IMR-90 (cell line): ENCODE measurements around the gene DNAI2. TPM values are rescaled to one million over a fixed set of nuclear protein-coding genes. Genes with fewer than 3 reads are reported as not detected.

ENCODE experiments used
- ATAC-seq: fragments of 200-7000 bp; cut with Tn5 transposase; 2 replicates; pipeline ENCODE4 v1.9.1; 2020; ENCODE audit warnings: low read depth, mild to moderate bottlenecking, moderate library complexity
- BruUV-seq: library from RNA; stranded (reverse); fragments of 400-500 nt; replicated peaks from 2 replicates; lab custom pipeline; 2021; lab: Mats Ljungman, UMichigan
- CTCF ChIA-PET: fragments of 300-600 bp; formaldehyde crosslinking; extraction: SDS; loops from one replicate; lab custom pipeline; 2021; ENCODE audit warnings: antibody characterized with exemption; lab: Yijun Ruan, JAX
- POLR2A ChIA-PET: fragments of 300-600 bp; sonication (Branson Sonifier 250); formaldehyde crosslinking; loops from one replicate; lab custom pipeline; 2022; ENCODE audit warnings: antibody characterized with exemption; ENCODE audit not compliant: unreplicated experiment; lab: Charles Lee
- DNase-seq: peaks from one replicate; pipeline ENCODE4 v3.0.0; 2013
- H2AFZ ChIP-seq: replicated peaks from 2 replicates; pipeline ENCODE3; 2013; ENCODE audit warnings: low read length, mild to moderate bottlenecking; ENCODE audit not compliant: poor library complexity
- H2AK5ac ChIP-seq: 2 replicates; pipeline ENCODE4 v1.6.1; 2013; ENCODE audit warnings: low read depth, low read length, inconsistent platforms
- H2AK9ac ChIP-seq: replicated peaks from 2 replicates; pipeline ENCODE3; 2013; ENCODE audit warnings: mild to moderate bottlenecking, low read depth, low read length, moderate library complexity; ENCODE audit not compliant: poor library complexity
- H2BK120ac ChIP-seq: 2 replicates; pipeline ENCODE4 v1.6.1; 2013; ENCODE audit warnings: low read depth, low read length, inconsistent platforms
- H2BK15ac ChIP-seq: 3 replicates; pipeline ENCODE4 v1.6.1; 2013; ENCODE audit warnings: low read depth, low read length, inconsistent platforms
- H2BK20ac ChIP-seq: 2 replicates; pipeline ENCODE4 v1.6.1; 2013; ENCODE audit warnings: low read depth, mild to moderate bottlenecking, inconsistent platforms, low read length, moderate library complexity
- H2BK5ac ChIP-seq: 2 replicates; pipeline ENCODE4 v1.6.1; 2013; ENCODE audit warnings: mild to moderate bottlenecking, low read depth, low read length, inconsistent platforms; ENCODE audit not compliant: poor library complexity, severe bottlenecking
- H3K14ac ChIP-seq: replicated peaks from 2 replicates; pipeline ENCODE4 v1.6.1; 2013; ENCODE audit warnings: low read depth, low read length, inconsistent platforms
- H3K18ac ChIP-seq: 2 replicates; pipeline ENCODE4 v1.6.1; 2013; ENCODE audit warnings: low read depth, low read length, control low read depth
- H3K23ac ChIP-seq: 2 replicates; pipeline ENCODE4 v1.6.1; 2013; ENCODE audit warnings: low read depth, low read length, inconsistent platforms
- H3K27ac ChIP-seq: 2 replicates; pipeline ENCODE4 v1.5.1; 2013; ENCODE audit warnings: mild to moderate bottlenecking, control low read depth, low read length; ENCODE audit not compliant: insufficient read depth
- H3K27me3 ChIP-seq: 2 replicates; pipeline ENCODE4 v1.6.1; 2013; ENCODE audit warnings: low read length; ENCODE audit not compliant: control insufficient read depth, insufficient read depth
- H3K36me3 ChIP-seq: 2 replicates; pipeline ENCODE4 v1.6.1; 2013; ENCODE audit warnings: low read length, mixed read lengths; ENCODE audit not compliant: control insufficient read depth, insufficient read depth
- H3K4ac ChIP-seq: 2 replicates; pipeline ENCODE4 v1.6.1; 2013; ENCODE audit warnings: low read depth, low read length, inconsistent platforms
- H3K4me1 ChIP-seq: 2 replicates; pipeline ENCODE4 v1.6.1; 2013; ENCODE audit warnings: low read length, mixed read lengths; ENCODE audit not compliant: control insufficient read depth, insufficient read depth
- H3K4me2 ChIP-seq: 2 replicates; pipeline ENCODE4 v1.6.1; 2013; ENCODE audit warnings: low read depth, mild to moderate bottlenecking, control low read depth, low read length, moderate library complexity
- H3K4me3 ChIP-seq: 2 replicates; pipeline ENCODE4 v1.5.1; 2013; ENCODE audit warnings: low read depth, mild to moderate bottlenecking, control low read depth, low read length, moderate library complexity; ENCODE audit not compliant: insufficient read depth
- H3K56ac ChIP-seq: 2 replicates; pipeline ENCODE4 v1.6.1; 2013; ENCODE audit warnings: low read length, inconsistent platforms; ENCODE audit not compliant: insufficient read depth; ENCODE audit errors: extremely low read depth
- H3K79me1 ChIP-seq, 2 experiments: 2 replicates each; pipeline ENCODE4 v1.6.1; 2013; ENCODE audit warnings: low read length in 2 of 2, inconsistent platforms in 1 of 2, low read depth in 1 of 2
- H3K9ac ChIP-seq: 2 replicates; pipeline ENCODE4 v1.6.1; 2013; ENCODE audit warnings: low read depth, low read length, control low read depth
- H3K9me1 ChIP-seq: 2 replicates; pipeline ENCODE4 v1.6.1; 2013; ENCODE audit warnings: low read length, inconsistent platforms; ENCODE audit not compliant: insufficient read depth
- H3K9me3 ChIP-seq: 2 replicates; pipeline ENCODE4 v1.6.1; 2013; ENCODE audit warnings: low read length; ENCODE audit not compliant: control insufficient read depth, insufficient read depth
- H4K20me1 ChIP-seq: 2 replicates; pipeline ENCODE4 v1.6.1; 2013; ENCODE audit warnings: low read length, inconsistent platforms; ENCODE audit not compliant: insufficient read depth
- H4K5ac ChIP-seq: 2 replicates; pipeline ENCODE4 v1.6.1; 2013; ENCODE audit warnings: mild to moderate bottlenecking, low read depth, low read length, control low read depth
- H4K8ac ChIP-seq, 2 experiments: 2 replicates each; pipeline ENCODE4 v1.6.1; 2013; ENCODE audit warnings: low read depth in 2 of 2, low read length in 2 of 2, control low read depth in 1 of 2, inconsistent platforms in 1 of 2
- H4K91ac ChIP-seq: 2 replicates; pipeline ENCODE4 v1.6.1; 2013; ENCODE audit warnings: low read depth, low read length, inconsistent platforms; ENCODE audit not compliant: insufficient read depth
- BHLHE40 ChIP-seq: fragments of 150-350 bp; IDR thresholded peaks from 2 replicates; pipeline ENCODE4 v1.6.1; 2016; ENCODE audit warnings: mild to moderate bottlenecking, low read depth, low read length
- CEBPB ChIP-seq: IDR thresholded peaks from 2 replicates; pipeline ENCODE4 v1.6.1; 2012; ENCODE audit warnings: low read depth, low read length, improper control_type of control experiment
- CTCF ChIP-seq: conservative IDR thresholded peaks from 2 replicates; pipeline ENCODE4 v1.5.1; 2012; ENCODE audit warnings: mild to moderate bottlenecking, low read depth, low read length, improper control_type of control experiment
- ELK1 ChIP-seq: fragments of 150-350 bp; IDR thresholded peaks from 2 replicates; pipeline ENCODE4 v1.6.1; 2016; ENCODE audit warnings: low read depth, mild to moderate bottlenecking, low read length, moderate library complexity, borderline replicate concordance
- FOS ChIP-seq: fragments of 150-350 bp; IDR thresholded peaks from 2 replicates; pipeline ENCODE4 v1.6.1; 2016; ENCODE audit warnings: low read depth, low read length
- MAFK ChIP-seq: IDR thresholded peaks from 2 replicates; pipeline ENCODE4 v1.6.1; 2012; ENCODE audit warnings: low read depth, low read length, improper control_type of control experiment
- MAZ ChIP-seq: IDR thresholded peaks from 2 replicates; pipeline ENCODE4 v1.6.1; 2012; ENCODE audit warnings: low read depth, mild to moderate bottlenecking, low read length, improper control_type of control experiment, moderate library complexity, borderline replicate concordance
- MXI1 ChIP-seq: IDR thresholded peaks from 2 replicates; pipeline ENCODE4 v1.6.1; 2012; ENCODE audit warnings: low read depth, mild to moderate bottlenecking, low read length, moderate library complexity, borderline replicate concordance
- NFE2L2 ChIP-seq: fragments of 150-350 bp; IDR thresholded peaks from 2 replicates; pipeline ENCODE4 v1.6.1; 2016; ENCODE audit warnings: low read depth, mild to moderate bottlenecking, low read length
- POLR2A ChIP-seq: IDR thresholded peaks from 2 replicates; pipeline ENCODE4 v1.6.1; 2012; ENCODE audit warnings: mild to moderate bottlenecking, low read depth, low read length
- RAD21 ChIP-seq: IDR thresholded peaks from 2 replicates; pipeline ENCODE4 v1.6.1; 2012; ENCODE audit warnings: low read length, improper control_type of control experiment
- RCOR1 ChIP-seq: IDR thresholded peaks from 2 replicates; pipeline ENCODE4 v1.6.1; 2012; ENCODE audit warnings: mild to moderate bottlenecking, low read length, improper control_type of control experiment; ENCODE audit not compliant: insufficient replicate concordance
- RFX5 ChIP-seq: IDR thresholded peaks from 2 replicates; pipeline ENCODE4 v1.8.0; 2012; ENCODE audit warnings: low read depth, mild to moderate bottlenecking, low read length, moderate library complexity
- SMC3 ChIP-seq: fragments of 150-350 bp; IDR thresholded peaks from 2 replicates; pipeline ENCODE4 v1.6.1; 2016; ENCODE audit warnings: low read depth, mild to moderate bottlenecking, antibody characterized with exemption, low read length, moderate library complexity
- USF2 ChIP-seq: fragments of 150-350 bp; IDR thresholded peaks from 2 replicates; pipeline ENCODE4 v1.6.1; 2017; ENCODE audit warnings: mild to moderate bottlenecking, antibody characterized with exemption, low read length, low read depth
- WGBS, 2 experiments: methylation state at CpG; one replicate each; pipeline versions ENCODE4 v1.1.5 to v1.1.7; 2013; ENCODE audit warnings: missing lambda C conversion rate in 2 of 2; ENCODE audit not compliant: insufficient read length in 1 of 2; ENCODE audit errors: extremely low coverage in 2 of 2; 5-methylcytosine and 5-hydroxymethylcytosine counted together
- dilution Hi-C: fragments of 300-500 bp; cut with HindIII; formaldehyde crosslinking; loops from one replicate; pipeline ENCODE4 v1.14.3; 2018; ENCODE audit warnings: low sequenced_read_pairs; ENCODE audit not compliant: unreplicated experiment
- in situ Hi-C: fragments of 300-500 bp; cut with MboI; formaldehyde crosslinking; loops from 3 replicates; pipeline ENCODE4 v1.14.3; 2019; ENCODE audit warnings: low sequenced_read_pairs, inconsistent platforms, mixed read lengths
- intact Hi-C: fragments of 100-400 bp; cut with micrococcal nuclease; formaldehyde crosslinking; loops from 2 replicates; pipeline ENCODE4 v1.10.0; 2022
- polyA plus RNA-seq, 3 experiments: library from polyadenylated mRNA; depleted of rRNA; stranded (reverse); fragments of >200 nt; gene quantifications; 2 replicates each; pipeline ENCODE4 v1.2.3, GENCODE V29; 2012; ENCODE audit warnings: low replicate concordance in 1 of 3
- total RNA-seq: library from RNA; depleted of rRNA; stranded (reverse); fragments of >200 nt; gene quantifications from 2 replicates; pipeline ENCODE4 v1.2.3, GENCODE V29; 2012

The DNAI2 gene
- total and polyA plus RNA-seq, 2 of the 4 experiments (the other 2 are of a cell fraction) = not detected

GRCh38 chr17:74343121-74343520 is 69.1 kb downstream of the DNAI2 start:
- H3K79me1 ChIP-seq = no peaks in the 10 kb centered on the region
- no peak overlapping the region for H4K8ac ChIP-seq
- no peaks in the 10 kb centered on the region; the same call in 1 of the 2 replicates for H3K27me3 ChIP-seq
- H3K4me2 ChIP-seq = no peak overlapping the region
- ChIA-PET CTCF (no interaction called here), POLR2A (no interaction called here)
- no peak overlapping the region for H3K56ac ChIP-seq
- in situ Hi-C loops (no loop called here), intact Hi-C loops (no loop called here), dilution Hi-C loops (no loop called here)
- H2AFZ ChIP-seq = no peak overlapping the region
- no peak overlapping the region for H3K4ac ChIP-seq
- ATAC-seq (no peak), DNase-seq (no peak)
- no peak overlapping the region for H2BK15ac ChIP-seq
- H2AK9ac ChIP-seq = peak overlapping the region; percentile 24
- H2BK20ac ChIP-seq = no peak overlapping the region
- no peak overlapping the region for H4K91ac ChIP-seq
- H3K9ac ChIP-seq = no peak overlapping the region
- H4K5ac ChIP-seq = no peak overlapping the region
- 74% methylated on average over 3 of the region's 8 CpGs; no CpG with 5 or more reads in 1 of the 2 experiments for WGBS, 2 experiments
- no peak overlapping the region for H2AK5ac ChIP-seq
- H3K23ac ChIP-seq = no peak overlapping the region
- no peak overlapping the region for H3K18ac ChIP-seq
- no peak overlapping the region for H3K27ac ChIP-seq
- no peak overlapping the region for H2BK120ac ChIP-seq
- H4K20me1 ChIP-seq = no peaks in the 10 kb centered on the region
- TF ChIP-seq SMC3 (no peak), RCOR1 (no peak), CEBPB (no peak), RAD21 (no peak), MAFK (no peak), RFX5 (no peak), ELK1 (no peak), POLR2A (no peak), BHLHE40 (no peak), MAZ (no peak), USF2 (no peak), NFE2L2 (no peak), FOS (no peak), CTCF (no peak), MXI1 (no peak)
- no TSS peak for BruUV-seq
- H3K36me3 ChIP-seq = no peaks in the 10 kb centered on the region
- H3K4me3 ChIP-seq = no peak overlapping the region
- H3K9me3 ChIP-seq = no peaks in the 10 kb centered on the region
- H3K9me1 ChIP-seq = no peaks in the 10 kb centered on the region
- no peaks in the 10 kb centered on the region for H3K4me1 ChIP-seq
- H3K14ac ChIP-seq = no peak overlapping the region
- no peak overlapping the region for H2BK5ac ChIP-seq
